ENCODE results near the gene ASB13.

Gene ASB13

GRCh38 chr10:5666008-5666840 is at the start of gene ASB13:
TSS of gene ASB13 (minus strand) at chr10:5666595. CDS start at chr10:5666551, 44 bp downstream.
- POLR2A ChIA-PET = interaction anchor here (0.8 kb wide), 1 partner anchor 10 kb away, joined by 3 read pairs; no protein-coding TSS in a partner anchor
- DNase-seq (ENCODE audit: extremely low spot score) = peak; percentile 83
- CTCF ChIA-PET = interaction anchor here (1.4 kb wide), 1 partner anchor 10 kb away, joined by 4 read pairs; no protein-coding TSS in a partner anchor
- TF ChIP-seq ARNT (IDR thresholded peaks at IDR 0.05) = peak; percentile 50; the same call in 1 of the 2 replicates
- no peak for TF ChIP-seq ELF4 (IDR thresholded peaks at IDR 0.05)
- peak; percentile 11; the same call in 1 of the 2 replicates for TF ChIP-seq CTBP1 (IDR thresholded peaks at IDR 0.05; ENCODE audit: borderline replicate concordance)
- TF ChIP-seq LEF1 (IDR thresholded peaks at IDR 0.05; ENCODE audit: borderline replicate concordance) = no peak
- no peak for TF ChIP-seq FOXK2 (IDR thresholded peaks at IDR 0.05)
- TF ChIP-seq FOXA1 (IDR thresholded peaks at IDR 0.05) = no peak
- no peak for TF ChIP-seq BHLHE40 (IDR thresholded peaks at IDR 0.05; ENCODE audit: borderline replicate concordance)
- no peak for TF ChIP-seq SP1 (IDR thresholded peaks at IDR 0.05)
- 0 out of 2 replicates have a peak, but pooled peaks have one; percentile 54 for TF ChIP-seq HDGF (IDR thresholded peaks at IDR 0.05; ENCODE audit: borderline replicate concordance)
- TF ChIP-seq TARDBP (IDR thresholded peaks at IDR 0.05) = no peak
- 0 out of 2 replicates have a peak, but pooled peaks have one; percentile 13 for TF ChIP-seq FOXM1 (IDR thresholded peaks at IDR 0.05; ENCODE audit: borderline replicate concordance)
- no peak for TF ChIP-seq PKNOX1 (IDR thresholded peaks at IDR 0.05)
- no peak for TF ChIP-seq SUZ12 (IDR thresholded peaks at IDR 0.05)
- TF ChIP-seq L3MBTL2 (conservative IDR thresholded peaks at IDR 0.05) = no peak; the same call in 1 of the 2 replicates
- no peak for TF ChIP-seq NFRKB (IDR thresholded peaks at IDR 0.05)
- TF ChIP-seq ZNF384 (IDR thresholded peaks at IDR 0.05) = no peak

GRCh38 chr10:5711642-5712041 is 45.2 kb upstream of the ASB13 start:
- TF ChIP-seq CTBP1 (IDR thresholded peaks at IDR 0.05; ENCODE audit: borderline replicate concordance) (no peak), SUZ12 (IDR thresholded peaks at IDR 0.05) (no peak), ARNT (IDR thresholded peaks at IDR 0.05) (no peak), SP1 (IDR thresholded peaks at IDR 0.05) (no peak), PKNOX1 (IDR thresholded peaks at IDR 0.05) (no peak), FOXA1 (IDR thresholded peaks at IDR 0.05) (no peak), TARDBP (IDR thresholded peaks at IDR 0.05) (no peak), NFRKB (IDR thresholded peaks at IDR 0.05) (no peak), L3MBTL2 (conservative IDR thresholded peaks at IDR 0.05) (no peak)
- ChIA-PET POLR2A (interaction anchor here (0.6 kb wide), 1 partner anchor 18 kb away, joined by 3 read pairs; no protein-coding TSS in a partner anchor), CTCF (interaction anchor here (0.6 kb wide), 2 partner anchors 89 to 976 kb away, joined by 3 to 5 read pairs; no protein-coding TSS in a partner anchor)
- no peak for DNase-seq (ENCODE audit: extremely low spot score)

- no peak for DNase-seq (ENCODE audit: extremely low spot score)
- CTCF ChIA-PET = no interaction called here
- TF ChIP-seq ZNF384 (IDR thresholded peaks at IDR 0.05) (no peak), FOXA1 (IDR thresholded peaks at IDR 0.05) (no peak), PKNOX1 (IDR thresholded peaks at IDR 0.05) (no peak), SP1 (IDR thresholded peaks at IDR 0.05) (no peak), BHLHE40 (IDR thresholded peaks at IDR 0.05; ENCODE audit: borderline replicate concordance) (no peak), SUZ12 (IDR thresholded peaks at IDR 0.05) (no peak), TARDBP (IDR thresholded peaks at IDR 0.05) (no peak), FOXK2 (IDR thresholded peaks at IDR 0.05) (no peak), NFRKB (IDR thresholded peaks at IDR 0.05) (no peak), ARNT (IDR thresholded peaks at IDR 0.05) (no peak), L3MBTL2 (conservative IDR thresholded peaks at IDR 0.05) (no peak), FOXM1 (IDR thresholded peaks at IDR 0.05; ENCODE audit: borderline replicate concordance) (no peak), CTBP1 (IDR thresholded peaks at IDR 0.05; ENCODE audit: borderline replicate concordance) (no peak), HDGF (IDR thresholded peaks at IDR 0.05; ENCODE audit: borderline replicate concordance) (no peak), ELF4 (IDR thresholded peaks at IDR 0.05) (no peak), LEF1 (IDR thresholded peaks at IDR 0.05; ENCODE audit: borderline replicate concordance) (no peak)
- POLR2A ChIA-PET = no interaction called here
These were observed 44.5 kb upstream of the ASB13 start for GRCh38 chr10:5710859-5711258.

GRCh38 chr10:5709865-5710264 is 43.5 kb upstream of the ASB13 start:
- DNase-seq (ENCODE audit: extremely low spot score) = no peak
- ChIA-PET POLR2A (no interaction called here), CTCF (interaction anchor here (1.0 kb wide), 1 partner anchor 9 kb away, joined by 3 read pairs; no protein-coding TSS in a partner anchor)
- no peak for TF ChIP-seq FOXA1 (IDR thresholded peaks at IDR 0.05)
- no peak for TF ChIP-seq NFRKB (IDR thresholded peaks at IDR 0.05)
- no peak for TF ChIP-seq LEF1 (IDR thresholded peaks at IDR 0.05; ENCODE audit: borderline replicate concordance)
- no peak for TF ChIP-seq CTBP1 (IDR thresholded peaks at IDR 0.05; ENCODE audit: borderline replicate concordance)
- TF ChIP-seq SP1 (IDR thresholded peaks at IDR 0.05) = no peak
- TF ChIP-seq ARNT (IDR thresholded peaks at IDR 0.05) = no peak
- no peak for TF ChIP-seq L3MBTL2 (conservative IDR thresholded peaks at IDR 0.05)

GRCh38 chr10:5708356-5708755 is 42.0 kb upstream of the ASB13 start:
- ChIA-PET CTCF (interaction anchor here (0.6 kb wide), 2 partner anchors 16 to 894 kb away, joined by 3 read pairs; no protein-coding TSS in a partner anchor), POLR2A (no interaction called here)
- no peak for TF ChIP-seq FOXK2 (IDR thresholded peaks at IDR 0.05)
- no peak for TF ChIP-seq FOXM1 (IDR thresholded peaks at IDR 0.05; ENCODE audit: borderline replicate concordance)
- TF ChIP-seq ELF4 (IDR thresholded peaks at IDR 0.05) = no peak
- no peak for TF ChIP-seq SP1 (IDR thresholded peaks at IDR 0.05)
- no peak for TF ChIP-seq LEF1 (IDR thresholded peaks at IDR 0.05; ENCODE audit: borderline replicate concordance)
- TF ChIP-seq ARNT (IDR thresholded peaks at IDR 0.05) = no peak
- no peak for TF ChIP-seq L3MBTL2 (conservative IDR thresholded peaks at IDR 0.05)
- TF ChIP-seq FOXA1 (IDR thresholded peaks at IDR 0.05) = no peak
- TF ChIP-seq NFRKB (IDR thresholded peaks at IDR 0.05) = no peak
- TF ChIP-seq SUZ12 (IDR thresholded peaks at IDR 0.05) = no peak
- no peak for TF ChIP-seq HDGF (IDR thresholded peaks at IDR 0.05; ENCODE audit: borderline replicate concordance)
- TF ChIP-seq CTBP1 (IDR thresholded peaks at IDR 0.05; ENCODE audit: borderline replicate concordance) = no peak
- DNase-seq (ENCODE audit: extremely low spot score) = no peak
